ENCODE measurements around the gene PIK3R1.
"Not testable (repeated sequence)": the region's sequence is repeated elsewhere in the genome, so short reads cannot be mapped to it uniquely, and the experiment has no call there.

PIK3R1 gene

GRCh38 chr5:68226546-68227073 lies 11.1 kb downstream of the PIK3R1 start:
- DNase-seq (ENCODE audit: low spot score) = no peak

- DNase-seq (ENCODE audit: low spot score) = no peak
These were observed 12.1 kb downstream of the PIK3R1 start for GRCh38 chr5:68227532-68228160.

GRCh38 chr5:68229416-68229815 lies 13.9 kb downstream of the PIK3R1 start:
- DNase-seq (ENCODE audit: low spot score) = no peak

- no peak for DNase-seq (ENCODE audit: low spot score)
These were observed 14.7 kb downstream of the PIK3R1 start for GRCh38 chr5:68230285-68230684.

GRCh38 chr5:68231414-68232076 lies 16.0 kb downstream of the PIK3R1 start:
- no peak for DNase-seq (ENCODE audit: low spot score)

- no peak for DNase-seq (ENCODE audit: low spot score)
These were observed 16.7 kb downstream of the PIK3R1 start for GRCh38 chr5:68232277-68232676.

- no peak for DNase-seq (ENCODE audit: low spot score)
These were observed 17.5 kb downstream of the PIK3R1 start for GRCh38 chr5:68233075-68233474.

GRCh38 chr5:68235229-68235628 lies 19.7 kb downstream of the PIK3R1 start:
- DNase-seq (ENCODE audit: low spot score) = not testable (repeated sequence)

GRCh38 chr5:68237715-68238114 lies 22.2 kb downstream of the PIK3R1 start:
- DNase-seq (ENCODE audit: low spot score) = no peak

GRCh38 chr5:68239487-68239886 lies 23.9 kb downstream of the PIK3R1 start:
- DNase-seq (ENCODE audit: low spot score) = no peak

GRCh38 chr5:68240202-68240601 lies 24.6 kb downstream of the PIK3R1 start:
- DNase-seq (ENCODE audit: low spot score) = no peak

GRCh38 chr5:68240771-68241170 lies 25.2 kb downstream of the PIK3R1 start:
- no peak for DNase-seq (ENCODE audit: low spot score)

- no peak for DNase-seq (ENCODE audit: low spot score)
These were observed 27.2 kb downstream of the PIK3R1 start for GRCh38 chr5:68242743-68243142.

- DNase-seq (ENCODE audit: low spot score) = no peak
These were observed 27.7 kb downstream of the PIK3R1 start for GRCh38 chr5:68243251-68243650.

GRCh38 chr5:68243681-68244080 lies 28.1 kb downstream of the PIK3R1 start:
- DNase-seq (ENCODE audit: low spot score) = no peak

GRCh38 chr5:68245319-68245718 lies 29.8 kb downstream of the PIK3R1 start:
- DNase-seq (ENCODE audit: low spot score) = no peak

- DNase-seq (ENCODE audit: low spot score) = no peak
These were observed 31.2 kb downstream of the PIK3R1 start for GRCh38 chr5:68246802-68247201.

- DNase-seq (ENCODE audit: low spot score) = no peak
These were observed 32.1 kb downstream of the PIK3R1 start for GRCh38 chr5:68247627-68248026.

- DNase-seq (ENCODE audit: low spot score) = no peak
These were observed 33.3 kb downstream of the PIK3R1 start for GRCh38 chr5:68248896-68249295.

GRCh38 chr5:68249520-68249919 lies 34.0 kb downstream of the PIK3R1 start:
- no peak for DNase-seq (ENCODE audit: low spot score)

- no peak for DNase-seq (ENCODE audit: low spot score)
These were observed 35.2 kb downstream of the PIK3R1 start for GRCh38 chr5:68250661-68251298.

- no peak for DNase-seq (ENCODE audit: low spot score)
These were observed 35.8 kb downstream of the PIK3R1 start for GRCh38 chr5:68251386-68251785.

GRCh38 chr5:68251804-68252522 lies 36.4 kb downstream of the PIK3R1 start:
- no peak for DNase-seq (ENCODE audit: low spot score)

Data from LoVo (cell line).